Esophagus squamous epithelium (tissue), 4 donors: ENCODE data around the gene CLDN18.

Experiments
- CTCF ChIP-seq, 6 experiments: fragments of 450-650 bp in 4 of 6; fragments of 200-600 bp in 2 of 6; sonication (generic) in 2 of 6; IDR thresholded peaks; one replicate each; pipeline ENCODE4 v1.5.1; 2016 to 2019; ENCODE audit warnings: antibody characterized with exemption in 6 of 6, mild to moderate bottlenecking in 4 of 6, moderate library complexity in 4 of 6
- POLR2A ChIP-seq, 4 donors: fragments of 450-650 bp; IDR thresholded peaks; one replicate each; pipeline ENCODE4 v1.6.1; 2017; ENCODE audit warnings: antibody characterized with exemption in 4 of 4, mild to moderate bottlenecking in 4 of 4, moderate library complexity in 3 of 4

GRCh38 chr3:138062626-138063025 is 52.7 kb downstream of the CLDN18 start:
- TF ChIP-seq CTCF (IDR thresholded peaks at IDR 0.05) (no peak), POLR2A (IDR thresholded peaks at IDR 0.05) (no peak)
